HG03108 (cell line): ENCODE data around the gene KCNAB1.
A peak's percentile ranks its signal among the peaks of the same experiment; 100 is the strongest.
"Not testable (repeated sequence)": the region's sequence is repeated elsewhere in the genome, so short reads cannot be mapped to it uniquely, and the experiment has no call there.

Experiments
- ATAC-seq: cut with Tn5 transposase; IDR thresholded peaks from one replicate; pipeline ENCODE4 v1.9.1; 2021; ENCODE audit warnings: moderate library complexity; ENCODE audit not compliant: unreplicated experiment

Gene KCNAB1

GRCh38 chr3:156137397-156137796, 17.0 kb downstream of the KCNAB1 start:
- ATAC-seq = not testable (repeated sequence)

DNA sequence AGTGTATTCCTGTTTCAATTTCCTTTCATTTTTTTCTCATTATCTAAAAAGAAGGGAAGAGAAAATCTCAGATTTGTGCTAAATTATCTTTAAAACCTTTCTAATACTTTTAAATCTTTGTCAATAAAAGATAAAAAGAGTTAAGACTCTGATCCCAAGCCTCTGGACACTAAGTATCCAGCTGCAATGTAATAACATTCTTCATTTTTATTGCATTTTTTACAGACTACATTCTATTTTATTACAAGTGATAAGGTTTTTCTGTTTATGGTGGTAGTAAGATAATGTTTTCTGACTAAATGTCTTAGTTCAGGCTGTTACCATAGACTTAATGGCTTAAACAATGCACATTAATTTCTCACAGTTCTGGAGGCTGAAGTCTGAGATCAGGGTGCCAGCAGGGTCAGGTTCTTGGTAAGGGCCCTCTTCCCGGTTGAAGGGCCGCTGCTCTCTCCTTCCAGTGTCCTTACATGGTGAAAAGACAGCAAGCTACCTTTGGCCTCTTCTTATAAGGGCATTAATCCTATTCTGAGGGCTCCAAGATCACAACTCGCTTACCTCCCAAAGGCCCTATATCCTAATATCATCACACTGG, 19.7 kb downstream of the KCNAB1 start:
- no peak for ATAC-seq

DNA sequence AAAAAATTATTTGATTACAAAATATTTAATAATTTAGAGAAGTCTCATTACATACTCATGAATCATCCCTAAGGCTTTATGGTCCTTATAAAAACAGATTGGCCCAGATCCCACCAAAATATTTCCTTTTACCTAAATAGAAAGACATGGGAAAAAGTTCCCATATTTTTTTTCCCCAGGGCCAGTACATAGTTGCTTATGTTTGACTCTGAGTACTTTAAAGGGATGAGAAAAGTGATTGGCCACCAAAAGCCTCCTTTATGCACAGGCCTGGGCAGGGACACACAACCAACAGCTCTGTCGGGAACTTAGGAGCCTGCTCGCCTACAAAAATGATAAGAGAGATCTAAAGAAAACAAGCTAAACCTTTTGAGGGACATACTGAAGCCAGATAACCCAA, 22.3 kb downstream of the KCNAB1 start:
- ATAC-seq = no peak

- ATAC-seq = no peak
Measured at GRCh38 chr3:156143136-156143535, 22.8 kb downstream of the KCNAB1 start.

GRCh38 chr3:156144060-156144459, 23.7 kb downstream of the KCNAB1 start:
- no peak for ATAC-seq

- ATAC-seq = no peak
Measured at GRCh38 chr3:156145866-156146265, 25.5 kb downstream of the KCNAB1 start.

- ATAC-seq = no peak
Measured at GRCh38 chr3:156148345-156148945, 28.1 kb downstream of the KCNAB1 start.

DNA sequence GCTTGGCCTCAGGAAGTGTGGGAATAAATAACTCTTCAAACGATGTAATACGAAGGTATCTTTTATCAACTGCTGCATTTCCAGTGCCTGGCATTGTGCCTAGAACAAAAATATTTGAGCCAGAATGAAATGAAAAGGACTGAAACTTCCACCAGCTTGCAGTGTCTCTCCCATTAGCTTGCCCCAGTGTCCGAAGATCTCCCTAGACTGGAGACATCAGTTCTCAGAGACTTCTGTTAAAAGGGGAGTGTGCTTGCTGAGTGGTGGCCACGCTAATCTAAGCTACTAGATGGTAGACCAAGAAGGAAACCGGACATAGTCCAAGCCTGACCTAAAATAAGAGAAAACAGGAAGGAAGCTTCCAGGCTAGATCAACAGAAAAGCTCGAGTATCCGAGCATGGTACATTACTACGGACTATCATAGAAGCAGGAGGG, 28.6 kb downstream of the KCNAB1 start:
- no peak for ATAC-seq

GRCh38 chr3:156149876-156150275, 29.5 kb downstream of the KCNAB1 start:
- no peak for ATAC-seq

- no peak for ATAC-seq
Measured at GRCh38 chr3:156150434-156151066, 30.2 kb downstream of the KCNAB1 start.

GRCh38 chr3:156151824-156152428, 31.5 kb downstream of the KCNAB1 start:
- no peak for ATAC-seq

DNA sequence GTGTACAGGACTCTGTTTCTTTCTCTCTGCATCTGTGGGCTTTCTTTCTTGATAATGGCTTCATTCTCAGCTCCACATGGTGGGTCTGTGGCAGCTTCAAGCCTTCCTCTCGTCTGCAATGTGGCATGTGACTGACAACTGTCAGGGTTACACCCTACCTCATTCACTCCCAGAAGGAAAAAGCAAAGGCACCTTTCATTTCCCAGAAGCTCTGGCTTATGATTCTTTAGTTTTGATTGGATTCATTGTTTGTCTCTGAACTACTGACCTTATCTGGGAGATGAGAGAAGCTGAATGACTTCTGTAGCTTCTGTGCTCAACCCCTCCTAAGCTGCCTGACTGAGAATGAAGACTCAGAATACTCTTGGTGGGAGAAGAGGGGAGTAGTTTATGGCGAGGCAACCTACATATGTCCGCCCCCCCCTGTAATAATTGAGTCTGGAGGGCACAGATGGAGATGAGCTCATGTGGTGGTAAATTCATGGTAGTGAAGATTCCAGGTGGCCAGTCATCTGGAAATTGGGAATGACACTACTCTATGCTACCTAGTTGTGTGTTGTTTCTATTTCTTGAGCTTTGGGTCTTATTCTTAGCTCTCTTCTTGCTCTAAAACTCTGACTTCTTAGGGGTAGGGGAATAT, 38.4 kb downstream of the KCNAB1 start:
- no peak for ATAC-seq

GRCh38 chr3:156160647-156161046, 40.3 kb downstream of the KCNAB1 start:
- peak; percentile 76 for ATAC-seq

GRCh38 chr3:156161172-156161571, 40.8 kb downstream of the KCNAB1 start:
- ATAC-seq = no peak

DNA sequence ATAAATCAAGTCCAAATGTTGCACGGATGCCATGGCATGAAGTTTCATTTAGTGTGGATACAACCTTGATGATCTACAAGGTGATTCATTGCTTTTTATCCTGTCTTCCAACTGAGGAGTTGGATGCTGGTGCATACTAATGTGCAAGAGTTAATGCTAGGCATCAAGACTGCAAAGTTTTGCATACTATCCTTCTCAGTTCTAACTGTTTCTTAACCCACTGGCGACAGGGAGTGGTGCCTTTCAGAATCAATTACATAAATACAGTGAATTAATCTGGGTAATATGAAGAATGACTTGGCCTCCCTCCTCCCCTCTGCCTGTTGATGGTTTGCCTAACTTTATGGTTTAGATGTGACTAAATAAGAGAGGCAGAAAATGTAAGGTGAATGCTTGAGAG, 43.5 kb downstream of the KCNAB1 start:
- no peak for ATAC-seq

GRCh38 chr3:156166808-156167207, 46.4 kb downstream of the KCNAB1 start:
- ATAC-seq = no peak

DNA sequence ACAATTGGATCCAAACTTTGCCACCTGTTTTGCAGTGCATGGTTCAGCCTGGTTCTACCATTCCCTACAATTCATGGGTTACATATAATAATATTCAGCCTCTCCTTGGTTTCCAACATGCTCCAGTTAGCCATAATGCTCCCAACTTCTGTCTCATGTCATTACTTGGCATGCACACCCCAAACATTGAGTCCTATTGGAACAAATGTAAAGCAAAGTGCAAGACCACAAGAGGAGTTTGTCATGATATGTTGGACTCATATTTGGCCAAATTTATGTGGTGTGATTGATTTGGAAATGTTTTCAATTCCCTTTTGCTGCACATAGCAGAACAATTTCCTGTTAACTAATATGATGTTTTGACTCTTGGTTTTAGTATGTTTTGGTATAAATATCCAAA, 50.2 kb downstream of the KCNAB1 start:
- ATAC-seq = no peak

DNA sequence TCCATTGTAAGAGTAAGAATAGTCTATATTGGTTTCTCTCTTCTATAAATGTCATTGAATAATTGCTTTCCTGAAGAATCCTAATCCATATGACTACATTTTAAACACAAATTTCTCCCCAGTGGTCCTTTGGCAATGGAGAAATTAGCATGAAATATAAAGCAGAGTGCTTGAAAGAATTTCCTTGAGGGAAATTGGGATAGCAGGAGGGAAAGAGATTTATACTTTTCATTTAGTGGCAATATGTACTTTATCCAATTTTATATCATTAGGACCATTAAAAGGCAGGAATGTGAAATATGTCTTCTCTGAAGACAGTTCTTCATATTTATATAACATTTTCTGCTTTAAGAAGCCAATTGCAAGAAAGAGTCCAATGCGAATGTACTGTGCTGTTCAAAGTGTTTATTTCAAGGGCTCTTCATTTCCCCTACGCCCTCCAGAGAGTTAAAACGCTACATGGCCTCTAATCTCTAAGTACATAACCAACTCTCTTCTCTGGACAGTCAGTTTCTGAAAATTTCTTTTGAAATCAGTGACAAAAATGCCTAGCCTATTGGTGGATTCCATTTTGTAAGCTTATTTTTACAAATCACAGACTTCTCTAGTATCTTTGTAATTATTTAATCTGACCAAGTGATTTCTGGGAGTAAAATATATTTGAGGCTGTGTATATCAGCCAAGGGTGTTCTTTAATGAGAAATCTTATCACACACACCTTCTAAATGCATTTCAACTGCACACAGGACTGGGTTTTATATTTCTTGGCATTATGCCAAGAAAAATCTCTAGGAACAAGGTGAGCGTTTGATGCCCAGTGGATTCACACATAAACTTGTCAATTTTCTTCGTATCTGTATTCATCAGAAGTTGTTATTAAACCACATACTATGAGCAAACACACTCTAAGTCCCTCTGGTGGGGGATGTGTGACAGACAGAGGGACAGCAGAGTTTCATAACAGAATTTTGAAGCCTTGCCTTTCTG, 51.2 kb downstream of the KCNAB1 start:
- no peak for ATAC-seq

- no peak for ATAC-seq
Measured at GRCh38 chr3:156172536-156172935, 52.2 kb downstream of the KCNAB1 start.

- ATAC-seq = no peak
Measured at GRCh38 chr3:156174229-156174847, 54.0 kb downstream of the KCNAB1 start.
